ENCODE measurements around the gene BAG5. TPM values are rescaled to one million over a fixed set of nuclear protein-coding genes. Genes with fewer than 3 reads are reported as not detected.

BAG5 gene
- total RNA-seq, 1 experiment from 2014 or later: 27.0 TPM

GRCh38 chr14:103539056-103539825, 23.2 kb downstream of the BAG5 start:
- H3K4me1 ChIP-seq (ENCODE audit: control insufficient read depth in 1 of 2, insufficient read depth in 2 of 2, low read length in 2 of 2): peaks cover 34 to 54% of the 10 kb centered on the region in 2 experiments
- no peak overlapping the region for H3K27ac ChIP-seq (ENCODE audit: low read depth, low read length)

More at GRCh38 chr14:103539056-103539825, 23.2 kb downstream of the BAG5 start:
- ATAC-seq (peak; percentile 52), DNase-seq (ENCODE audit: low read depth, low spot score) (no peak)
- Histone ChIP-seq H3K79me2 (ENCODE audit: insufficient read depth, low read length) (no peaks in the 10 kb centered on the region), H3K9ac (ENCODE audit: low read length) (no peak overlapping the region), H4K20me1 (ENCODE audit: insufficient read depth) (no peaks in the 10 kb centered on the region), H3K4me2 (ENCODE audit: low read length) (peak overlapping the region; percentile 77), H3K9me2 (ENCODE audit: insufficient read depth) (no peaks in the 10 kb centered on the region), H2AFZ (ENCODE audit: low read depth, low read length, poor library complexity, severe bottlenecking) (no peak overlapping the region), H3K9me3 (ENCODE audit: control insufficient read depth in 1 of 2, insufficient read depth in 1 of 2, low read depth in 1 of 2, low read length in 2 of 2) (no peaks in the 10 kb centered on the region), H3K27me3 (ENCODE audit: insufficient read depth, low read length) (no peaks in the 10 kb centered on the region), H3K36me3 (ENCODE audit: control insufficient read depth in 1 of 2, insufficient read depth in 2 of 2, low read length in 2 of 2) (peaks cover 0 to 4% of the 10 kb centered on the region in 2 experiments; a peak in 1 of 4 replicates), H3K4me3 (replicated peaks in 1 of 2; ENCODE audit: low read depth in 1 of 2, low read length in 2 of 2) (no peak overlapping the region)
- RAD21 ChIA-PET (ENCODE audit: low non-redundant PET in 1 of 2, low total read pairs in 2 of 2, uncharacterized antibody in 2 of 2, unreplicated experiment in 2 of 2): no interaction called here
- POLR2A ChIA-PET: interaction anchor here (0.8 to 0.9 kb wide), 2 partner anchors 17 to 1015 kb away, joined by 3 read pairs; partner anchors contain the start of gene CKB
- intact Hi-C loops (cut with micrococcal nuclease): no loop called here
- CTCF ChIA-PET: interaction anchor here (0.8 to 1.8 kb wide), 3 partner anchors 9 to 18 kb away, joined by 3 to 7 read pairs (median 4); no protein-coding TSS in a partner anchor
- TF ChIP-seq CTCF (IDR thresholded peaks at IDR 0.05 in 2 of 3, conservative IDR thresholded peaks at IDR 0.05 in 1 of 3; ENCODE audit: borderline replicate concordance in 1 of 3, insufficient read depth in 1 of 3, low read depth in 2 of 3, low read length in 2 of 3): peak in 2 of 3 experiments; percentile 17 to 27; a peak in 2 of 6 replicates
- TF ChIP-seq ZBTB33 (IDR thresholded peaks at IDR 0.05; ENCODE audit: extremely low read depth, insufficient replicate concordance, low read length): no peak
- no TSS peak for BruUV-seq (replicated peaks)
